ENCODE measurements around the gene NDUFAF8. TPM values are rescaled to one million over a fixed set of nuclear protein-coding genes. Genes with fewer than 3 reads are reported as not detected.

Gene NDUFAF8
- polyA plus RNA-seq, 1 donor from 2014 or later = 76.4 TPM

GRCh38 chr17:81264640-81265039 lies 25.5 kb downstream of the NDUFAF8 start:
- H3K4me2 ChIP-seq (ENCODE audit: low read length) = no peak overlapping the region
- H3K27ac ChIP-seq (ENCODE audit: low read length) = no peak overlapping the region
- H4K20me1 ChIP-seq (ENCODE audit: insufficient read depth) = no peaks in the 10 kb centered on the region
- no peaks in the 10 kb centered on the region for H3K9me3 ChIP-seq (ENCODE audit: low read length)
- H2AFZ ChIP-seq (ENCODE audit: low read depth, low read length) = no peak overlapping the region
- no peaks in the 10 kb centered on the region for H3F3A ChIP-seq (ENCODE audit: insufficient read depth, low read length, poor library complexity, severe bottlenecking)
- H3K27me3 ChIP-seq (ENCODE audit: insufficient read depth, low read depth, low read length) = no peaks in the 10 kb centered on the region
- H3K36me3 ChIP-seq (ENCODE audit: insufficient read depth, low read length) = no peaks in the 10 kb centered on the region
- TF ChIP-seq EP300 (conservative IDR thresholded peaks at IDR 0.05; ENCODE audit: poor library complexity, severe bottlenecking) = no peak
- TF ChIP-seq REST (IDR thresholded peaks at IDR 0.05; ENCODE audit: borderline replicate concordance) = no peak
- no peak for TF ChIP-seq CTCF (IDR thresholded peaks at IDR 0.05; ENCODE audit: poor library complexity, severe bottlenecking)
- TF ChIP-seq TAF1 (IDR thresholded peaks at IDR 0.05; ENCODE audit: low read depth) = no peak
- no peak for TF ChIP-seq POLR2AphosphoS5 (IDR thresholded peaks at IDR 0.05)
- no peak for TF ChIP-seq RAD21 (conservative IDR thresholded peaks at IDR 0.05)
- no peak for TF ChIP-seq SMC3 (conservative IDR thresholded peaks at IDR 0.05; ENCODE audit: poor library complexity)
- TF ChIP-seq MXI1 (conservative IDR thresholded peaks at IDR 0.05; ENCODE audit: poor library complexity, severe bottlenecking) = no peak
- no peak for TF ChIP-seq EZH2 (IDR thresholded peaks at IDR 0.05; ENCODE audit: borderline replicate concordance, insufficient read depth, low read length, poor library complexity, severe bottlenecking)
- no peak overlapping the region for H3K4me3 ChIP-seq (ENCODE audit: low read length)
- H3K9me2 ChIP-seq (ENCODE audit: insufficient read depth, low read length) = no peaks in the 10 kb centered on the region
- H3K79me2 ChIP-seq (replicated peaks; ENCODE audit: insufficient read depth, low read length) = no peaks in the 10 kb centered on the region
- H3K9ac ChIP-seq (ENCODE audit: low read length) = no peak overlapping the region

GRCh38 chr17:81265576-81265975 lies 26.5 kb downstream of the NDUFAF8 start:
- no peaks in the 10 kb centered on the region for H3K36me3 ChIP-seq (ENCODE audit: insufficient read depth, low read length)
- no peaks in the 10 kb centered on the region for H3K9me2 ChIP-seq (ENCODE audit: insufficient read depth, low read length)
- no peaks in the 10 kb centered on the region for H3K27me3 ChIP-seq (ENCODE audit: insufficient read depth, low read depth, low read length)
- H3K27ac ChIP-seq (ENCODE audit: low read length) = no peak overlapping the region
- TF ChIP-seq CTCF (IDR thresholded peaks at IDR 0.05; ENCODE audit: poor library complexity, severe bottlenecking) = no peak
- H3K79me2 ChIP-seq (replicated peaks; ENCODE audit: insufficient read depth, low read length) = no peaks in the 10 kb centered on the region
- no peaks in the 10 kb centered on the region for H4K20me1 ChIP-seq (ENCODE audit: insufficient read depth)
- no peak overlapping the region for H3K9ac ChIP-seq (ENCODE audit: low read length)
- no peak overlapping the region for H3K4me2 ChIP-seq (ENCODE audit: low read length)
- H3F3A ChIP-seq (ENCODE audit: insufficient read depth, low read length, poor library complexity, severe bottlenecking) = no peaks in the 10 kb centered on the region
- H3K9me3 ChIP-seq (ENCODE audit: low read length) = no peaks in the 10 kb centered on the region
- no peak overlapping the region for H2AFZ ChIP-seq (ENCODE audit: low read depth, low read length)
- no peak overlapping the region for H3K4me3 ChIP-seq (ENCODE audit: low read length)

Data from neural cell (in vitro differentiated cells).